Fibroblast of lung (primary cell): ENCODE data around the gene MYOZ3.

Experiments
- CTCF ChIP-seq, 2 donors: IDR thresholded peaks in 1 of 2; conservative IDR thresholded peaks in 1 of 2; 1 replicate in 1 of 2; 2 replicates in 1 of 2; pipeline ENCODE4 v1.5.1; 2011 to 2012; ENCODE audit warnings: low read length in 2 of 2, control low read depth in 1 of 2, inconsistent platforms in 1 of 2, low read depth in 1 of 2, mild to moderate bottlenecking in 1 of 2
- EZH2 ChIP-seq: IDR thresholded peaks from 2 replicates; pipeline ENCODE4 v1.5.1; 2012; ENCODE audit warnings: low read length, control low read depth, mild to moderate bottlenecking; ENCODE audit errors: missing control alignments

DNA sequence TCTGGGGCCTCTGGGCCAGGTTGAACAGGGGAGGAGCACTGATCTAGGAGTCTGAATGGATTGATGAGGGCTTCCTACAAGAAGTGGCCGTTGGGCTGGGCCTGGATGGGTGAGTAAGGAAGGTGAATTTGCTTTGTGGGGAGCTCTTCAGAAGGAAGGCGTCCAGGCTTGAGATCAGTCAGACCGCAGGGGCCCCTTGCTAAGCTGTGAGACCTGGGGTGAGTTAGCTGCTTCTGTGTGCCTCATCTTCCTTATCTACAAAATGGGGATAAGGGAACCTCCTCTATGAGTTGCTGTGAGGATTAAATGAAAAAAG is 21.7 kb upstream of the MYOZ3 start:
- TF ChIP-seq CTCF (conservative IDR thresholded peaks at IDR 0.05 in 1 of 2, IDR thresholded peaks at IDR 0.05 in 1 of 2; ENCODE audit: low read depth in 1 of 2, low read length in 2 of 2) (no peak), EZH2 (no peak)
